K562 (cell line): ENCODE measurements around the gene UBE2H. TPM values are rescaled to one million over a fixed set of nuclear protein-coding genes. Genes with fewer than 3 reads are reported as not detected.

Experiments
- CREB1 ChIP-seq, 2 experiments: sonication (generic) in 1 of 2; formaldehyde crosslinking in 1 of 2; IDR thresholded peaks; 2 replicates each; pipeline versions ENCODE4 v1.6.1 to v1.8.0; 2012 to 2022; ENCODE audit warnings: inconsistent platforms in 1 of 2, mild to moderate bottlenecking in 1 of 2, missing genetic modification reagents in 1 of 2, moderate library complexity in 1 of 2
- DEAF1 ChIP-seq: fragments of 450-650 bp; formaldehyde crosslinking; IDR thresholded peaks from 2 replicates; pipeline ENCODE4 v1.4.0; 2020; ENCODE audit warnings: mild to moderate bottlenecking, moderate library complexity
- ELK1 ChIP-seq: sonication (generic); formaldehyde crosslinking; IDR thresholded peaks from 2 replicates; pipeline ENCODE4 v1.8.1; 2022; ENCODE audit warnings: missing genetic modification reagents
- ERF ChIP-seq: fragments of 450-650 bp; formaldehyde crosslinking; IDR thresholded peaks from 2 replicates; pipeline ENCODE4 v1.4.0; 2020; ENCODE audit warnings: mild to moderate bottlenecking, mixed read lengths
- FOS ChIP-seq: IDR thresholded peaks from 3 replicates; pipeline ENCODE4 v1.6.1; 2011; ENCODE audit not compliant: insufficient read length; ENCODE audit errors: extremely low read depth
- HCFC1 ChIP-seq: IDR thresholded peaks from 2 replicates; pipeline ENCODE4 v1.6.1; 2012; ENCODE audit warnings: low read depth, low read length, improper control_type of control experiment
- ILK ChIP-seq: fragments of 450-650 bp; IDR thresholded peaks from 2 replicates; pipeline ENCODE4 v1.6.1; 2016; ENCODE audit warnings: missing genetic modification characterization, low read depth, mild to moderate bottlenecking, missing compliant biosample characterization, moderate library complexity, borderline replicate concordance
- LEF1 ChIP-seq: fragments of 450-650 bp; IDR thresholded peaks from 2 replicates; pipeline ENCODE4 v1.6.1; 2016; ENCODE audit warnings: mild to moderate bottlenecking
- MBD2 ChIP-seq: sonication (generic); IDR thresholded peaks from 2 replicates; pipeline ENCODE4 v1.6.1; 2016; ENCODE audit warnings: low read depth, borderline replicate concordance
- MIER1 ChIP-seq: fragments of 450-650 bp; IDR thresholded peaks from 2 replicates; pipeline ENCODE4 v1.6.1; 2016; ENCODE audit warnings: antibody characterized with exemption, mild to moderate bottlenecking, low read depth
- NCOA2 ChIP-seq, 2 experiments: fragments of 450-650 bp; IDR thresholded peaks; 2 replicates each; pipeline ENCODE4 v1.6.1; 2018; ENCODE audit warnings: mild to moderate bottlenecking in 2 of 2, moderate library complexity in 1 of 2; ENCODE audit not compliant: partially characterized antibody in 2 of 2
- NR3C1 ChIP-seq: sonication (generic); formaldehyde crosslinking; IDR thresholded peaks from 2 replicates; pipeline ENCODE4 v1.8.1; 2022; ENCODE audit warnings: missing genetic modification reagents
- PCBP1 ChIP-seq: fragments of 200-400 bp; formaldehyde crosslinking; IDR thresholded peaks from 2 replicates; pipeline ENCODE4 v1.6.1; 2018; ENCODE audit warnings: mild to moderate bottlenecking, low read depth, low read length; ENCODE audit not compliant: poor library complexity, severe bottlenecking
- POLR2G ChIP-seq: fragments of 200-400 bp; formaldehyde crosslinking; IDR thresholded peaks from 2 replicates; pipeline ENCODE4 v1.6.1; 2017; ENCODE audit warnings: low read depth, mild to moderate bottlenecking, antibody characterized with exemption, low read length, moderate library complexity
- RFX5 ChIP-seq: IDR thresholded peaks from 2 replicates; pipeline ENCODE4 v1.6.1; 2011; ENCODE audit warnings: low read depth, mild to moderate bottlenecking, improper control_type of control experiment, low read length
- RHOXF2B ChIP-seq: fragments of 250-450 bp; sonication (Bioruptor Pico); conservative IDR thresholded peaks from 2 replicates; pipeline ENCODE4 v1.5.1; 2021
- SIN3A ChIP-seq, 2 experiments: fragments of 150-350 bp in 1 of 2; IDR thresholded peaks; 2 replicates each; pipeline ENCODE4 v1.6.1; 2011 to 2016; ENCODE audit warnings: borderline replicate concordance in 2 of 2, low read depth in 2 of 2, low read length in 2 of 2, mild to moderate bottlenecking in 2 of 2, moderate library complexity in 2 of 2; ENCODE audit not compliant: control insufficient read depth in 1 of 2
- SRF ChIP-seq, 2 experiments: fragments of 250-450, 450-650 bp in 1 of 2; sonication (Bioruptor Pico) in 1 of 2; sonication (generic) in 1 of 2; formaldehyde crosslinking; IDR thresholded peaks; 2 replicates each; pipeline versions ENCODE4 v1.5.0 to v1.5.1; 2020 to 2022; ENCODE audit warnings: mild to moderate bottlenecking in 1 of 2, missing genetic modification reagents in 1 of 2
- TAF1 ChIP-seq: IDR thresholded peaks from 2 replicates; pipeline ENCODE4 v1.6.1; 2011; ENCODE audit warnings: mild to moderate bottlenecking, low read length, moderate library complexity; ENCODE audit not compliant: insufficient read depth, control insufficient read depth, severe bottlenecking; ENCODE audit errors: extremely low read depth
- TSC22D4 ChIP-seq: fragments of 450-650 bp; IDR thresholded peaks from 2 replicates; pipeline ENCODE4 v1.6.1; 2016; ENCODE audit warnings: missing genetic modification characterization, missing biosample characterization, control low read depth
- ZNF124 ChIP-seq: sonication (generic); formaldehyde crosslinking; IDR thresholded peaks from 2 replicates; pipeline ENCODE4 v1.8.1; 2022; ENCODE audit warnings: missing genetic modification reagents
- ZNF311 ChIP-seq: fragments of 250-450 bp; sonication (Bioruptor Pico); IDR thresholded peaks from 2 replicates; pipeline ENCODE4 v1.4.0; 2020; ENCODE audit warnings: mild to moderate bottlenecking, moderate library complexity
- ZNF431 ChIP-seq: sonication (generic); formaldehyde crosslinking; IDR thresholded peaks from 2 replicates; pipeline ENCODE4 v1.8.0; 2022; ENCODE audit warnings: mild to moderate bottlenecking, missing genetic modification reagents
- polyA plus RNA-seq, 8 experiments: library from polyadenylated mRNA; depleted of rRNA in 4 of 8; stranded (reverse) in 5 of 8; unstranded in 3 of 8; fragments of >200 nt; fragmentation: Nextera tagmentation in 2 of 8; fragmentation: Illumina TruSeq in 1 of 8; extraction: Ambion mirVana in 2 of 8; extraction: Trizol in 1 of 8; gene quantifications; 2 replicates each; pipeline versions ENCODE4 v1.2.1 to v1.2.3, GENCODE V29; 2011 to 2014; ENCODE audit warnings: inconsistent platforms in 1 of 8, missing spikeins in 1 of 8
- total RNA-seq, 7 experiments: library from RNA; depleted of rRNA in 6 of 7; stranded (reverse); fragments of >200 nt in 6 of 7; fragmentation: Illumina TruSeq in 2 of 7; extraction: Trizol in 2 of 7; gene quantifications; 2 replicates each; pipeline versions ENCODE4 v1.2.1 to v1.2.3, GENCODE V29; 2011 to 2021; ENCODE audit warnings: low replicate concordance in 1 of 7
- TF ChIP-seq, protein P1 (sequence below): fragments of 250-450 bp; sonication (Bioruptor Pico); IDR thresholded peaks from 2 replicates; pipeline ENCODE4 v1.5.0; 2020; ENCODE audit warnings: mild to moderate bottlenecking

The UBE2H gene
- total and polyA plus RNA-seq, 9 of the 15 experiments (the other 6 are each of a cell fraction or from before 2014, with no cell fraction given): 6.3 to 33.0 (median 13.3) TPM

DNA sequence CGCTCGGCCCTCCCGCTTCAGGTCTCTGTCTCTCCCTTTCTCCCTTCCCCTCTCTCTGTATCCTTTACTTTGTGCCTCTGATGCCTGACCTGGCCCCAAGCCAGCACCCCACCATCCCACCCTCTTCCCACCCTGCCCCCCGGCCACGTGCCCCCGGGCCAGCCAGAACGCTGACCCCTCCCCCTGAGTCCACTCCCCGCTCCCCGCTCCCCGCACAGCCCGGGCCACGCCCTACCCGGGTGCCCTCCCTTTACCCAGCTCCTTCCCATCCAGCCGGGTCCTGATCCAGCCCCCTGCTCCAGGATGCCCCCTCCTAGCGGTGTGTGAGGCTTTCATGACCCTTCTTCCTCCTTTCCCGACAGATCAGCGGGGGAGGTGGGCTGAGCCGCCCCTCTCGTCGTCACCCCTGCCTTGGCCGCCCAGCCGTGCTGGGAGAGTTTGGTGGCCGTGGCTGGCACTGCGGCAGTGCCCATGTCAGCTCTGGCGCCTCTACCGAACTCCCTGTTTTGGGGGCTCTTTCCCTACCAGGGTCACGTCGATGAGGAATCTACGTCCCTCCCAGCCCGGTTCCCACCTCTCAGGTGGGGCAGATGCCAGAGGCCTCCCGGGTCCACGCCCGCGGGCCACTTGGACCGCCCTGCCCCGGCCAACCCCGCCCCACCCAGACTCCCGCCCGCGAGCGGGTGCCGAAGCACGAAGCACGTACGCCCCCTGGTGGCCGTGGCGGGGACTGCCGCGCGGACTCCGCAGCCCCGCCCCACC, 127.4 kb downstream of the UBE2H start (continued):
- no peak for TF ChIP-seq DEAF1
- no peak for TF ChIP-seq MIER1
- no peak for TF ChIP-seq LEF1
- TF ChIP-seq ZNF431 (CRISPR knock-in tag): no peak
- no peak for TF ChIP-seq RFX5
- TF ChIP-seq TAF1: no peak
- 0 out of 2 replicates have a peak, but pooled peaks have one; percentile 44 for TF ChIP-seq POLR2G
- TF ChIP-seq RHOXF2B (CRISPR knock-in tag): peak; percentile 77; the same call in 1 of the 2 replicates
- no peak for TF ChIP-seq TSC22D4
- no peak for TF ChIP-seq ZNF311 (CRISPR knock-in tag)
- no peak for TF ChIP-seq ZNF124 (CRISPR knock-in tag)
- TF ChIP-seq PCBP1: peak; percentile 80
- TF ChIP-seq MBD2: no peak
- TF ChIP-seq ERF: peak; percentile 44; the same call in 1 of the 2 replicates
- no peak for TF ChIP-seq HCFC1
- TF ChIP-seq NCOA2 (IDR thresholded peaks at IDR 0.05; ENCODE audit: partially characterized antibody in 2 of 2): no peak
- TF ChIP-seq SIN3A (IDR thresholded peaks at IDR 0.05; ENCODE audit: borderline replicate concordance in 2 of 2, control insufficient read depth in 1 of 2, low read depth in 2 of 2, low read length in 2 of 2): peak in 1 of 2 experiments; percentile 55; a peak in 1 of 4 replicates
- TF ChIP-seq CREB1 (IDR thresholded peaks at IDR 0.05): no peak
- TF ChIP-seq CREB1 (CRISPR knock-in tag; IDR thresholded peaks at IDR 0.05): 0 out of 2 replicates have a peak, but pooled peaks have one; percentile 52
- no peak for TF ChIP-seq ELK1 (CRISPR knock-in tag)
- TF ChIP-seq NR3C1 (CRISPR knock-in tag): 0 out of 2 replicates have a peak, but pooled peaks have one; percentile 50
- peak in 1 of 2 experiments; percentile 30; a peak in 1 of 4 replicates for TF ChIP-seq SRF (CRISPR knock-in tag; IDR thresholded peaks at IDR 0.05)
- TF ChIP-seq ILK: no peak
- no peak for TF ChIP-seq FOS
- TF ChIP-seq, protein P1, sequence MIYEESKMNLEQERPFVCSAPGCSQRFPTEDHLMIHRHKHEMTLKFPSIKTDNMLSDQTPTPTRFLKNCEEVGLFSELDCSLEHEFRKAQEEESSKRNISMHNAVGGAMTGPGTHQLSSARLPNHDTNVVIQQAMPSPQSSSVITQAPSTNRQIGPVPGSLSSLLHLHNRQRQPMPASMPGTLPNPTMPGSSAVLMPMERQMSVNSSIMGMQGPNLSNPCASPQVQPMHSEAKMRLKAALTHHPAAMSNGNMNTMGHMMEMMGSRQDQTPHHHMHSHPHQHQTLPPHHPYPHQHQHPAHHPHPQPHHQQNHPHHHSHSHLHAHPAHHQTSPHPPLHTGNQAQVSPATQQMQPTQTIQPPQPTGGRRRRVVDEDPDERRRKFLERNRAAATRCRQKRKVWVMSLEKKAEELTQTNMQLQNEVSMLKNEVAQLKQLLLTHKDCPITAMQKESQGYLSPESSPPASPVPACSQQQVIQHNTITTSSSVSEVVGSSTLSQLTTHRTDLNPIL (CRISPR knock-in tag): no peak
